Nephron progenitor cell (in vitro differentiated cells): ENCODE measurements around the gene CFAP77.

Source experiments
- DNase-seq: peaks from one replicate; pipeline ENCODE4 v3.0.0; 2021
- H3K27ac Mint-ChIP-seq: 2 replicates; pipeline ENCODE4 v1.8.0; 2021; ENCODE audit warnings: mild to moderate bottlenecking, moderate library complexity, mixed read lengths
- H3K27me3 Mint-ChIP-seq: 2 replicates; pipeline ENCODE4 v1.8.0; 2021; ENCODE audit warnings: mild to moderate bottlenecking, low read depth, mixed read lengths; ENCODE audit not compliant: poor library complexity
- H3K36me3 Mint-ChIP-seq: 2 replicates; pipeline ENCODE4 v1.8.0; 2021; ENCODE audit warnings: low read depth, mixed read lengths
- H3K4me1 Mint-ChIP-seq: 2 replicates; pipeline ENCODE4 v1.8.0; 2021; ENCODE audit warnings: mixed read lengths
- H3K4me3 Mint-ChIP-seq: 2 replicates; pipeline ENCODE4 v1.8.0; 2021; ENCODE audit warnings: mild to moderate bottlenecking, moderate library complexity, mixed read lengths
- H3K9me3 Mint-ChIP-seq: 2 replicates; pipeline ENCODE4 v1.8.0; 2021; ENCODE audit warnings: mild to moderate bottlenecking, moderate library complexity, mixed read lengths
- TF ChIP-seq, protein P1 (sequence below): fragments of 200-600 bp; sonication (generic); IDR thresholded peaks from 2 replicates; pipeline ENCODE4 v1.5.0; 2021; ENCODE audit warnings: antibody characterized with exemption

The CFAP77 gene

GRCh38 chr9:132616725-132617124, 206.7 kb downstream of the CFAP77 start:
- no peak for DNase-seq
- Mint-ChIP-seq H3K9me3 (no peaks in the 10 kb centered on the region), H3K4me3 (no peak overlapping the region), H3K36me3 (peaks cover 58% of the 10 kb centered on the region), H3K4me1 (peaks cover 22% of the 10 kb centered on the region), H3K27me3 (peaks cover 8% of the 10 kb centered on the region), H3K27ac (no peak overlapping the region)
- TF ChIP-seq, protein P1, sequence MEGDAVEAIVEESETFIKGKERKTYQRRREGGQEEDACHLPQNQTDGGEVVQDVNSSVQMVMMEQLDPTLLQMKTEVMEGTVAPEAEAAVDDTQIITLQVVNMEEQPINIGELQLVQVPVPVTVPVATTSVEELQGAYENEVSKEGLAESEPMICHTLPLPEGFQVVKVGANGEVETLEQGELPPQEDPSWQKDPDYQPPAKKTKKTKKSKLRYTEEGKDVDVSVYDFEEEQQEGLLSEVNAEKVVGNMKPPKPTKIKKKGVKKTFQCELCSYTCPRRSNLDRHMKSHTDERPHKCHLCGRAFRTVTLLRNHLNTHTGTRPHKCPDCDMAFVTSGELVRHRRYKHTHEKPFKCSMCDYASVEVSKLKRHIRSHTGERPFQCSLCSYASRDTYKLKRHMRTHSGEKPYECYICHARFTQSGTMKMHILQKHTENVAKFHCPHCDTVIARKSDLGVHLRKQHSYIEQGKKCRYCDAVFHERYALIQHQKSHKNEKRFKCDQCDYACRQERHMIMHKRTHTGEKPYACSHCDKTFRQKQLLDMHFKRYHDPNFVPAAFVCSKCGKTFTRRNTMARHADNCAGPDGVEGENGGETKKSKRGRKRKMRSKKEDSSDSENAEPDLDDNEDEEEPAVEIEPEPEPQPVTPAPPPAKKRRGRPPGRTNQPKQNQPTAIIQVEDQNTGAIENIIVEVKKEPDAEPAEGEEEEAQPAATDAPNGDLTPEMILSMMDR, result no peak

GRCh38 chr9:132622159-132622558, 212.1 kb downstream of the CFAP77 start:
- H3K4me3 Mint-ChIP-seq, result no peak overlapping the region
- TF ChIP-seq, protein P1, result no peak
- DNase-seq, result no peak
- H3K9me3 Mint-ChIP-seq, result no peaks in the 10 kb centered on the region
- H3K4me1 Mint-ChIP-seq, result peaks cover 41% of the 10 kb centered on the region
- H3K27me3 Mint-ChIP-seq, result peaks cover 2% of the 10 kb centered on the region
- H3K27ac Mint-ChIP-seq, result no peak overlapping the region
- H3K36me3 Mint-ChIP-seq, result peaks cover 47% of the 10 kb centered on the region
